Activated naive CD8-positive, alpha-beta T cell (primary cell): Measurements from ENCODE around the gene PRKCZ.

Experiments
- H3K27ac Mint-ChIP-seq: one replicate; pipeline ENCODE4 v1.8.0; 2021; ENCODE audit warnings: mixed read lengths
- H3K27me3 Mint-ChIP-seq: one replicate; pipeline ENCODE4 v1.8.0; 2021; ENCODE audit warnings: mixed read lengths
- H3K36me3 Mint-ChIP-seq: one replicate; pipeline ENCODE4 v1.8.0; 2021; ENCODE audit warnings: mixed read lengths
- H3K4me1 Mint-ChIP-seq: one replicate; pipeline ENCODE4 v1.8.0; 2021; ENCODE audit warnings: low read depth, mixed read lengths
- H3K4me3 Mint-ChIP-seq: one replicate; pipeline ENCODE4 v1.8.0; 2021; ENCODE audit warnings: mild to moderate bottlenecking, mixed read lengths
- H3K9me3 Mint-ChIP-seq: one replicate; pipeline ENCODE4 v1.8.0; 2021; ENCODE audit warnings: low read depth, mixed read lengths

The PRKCZ gene

DNA sequence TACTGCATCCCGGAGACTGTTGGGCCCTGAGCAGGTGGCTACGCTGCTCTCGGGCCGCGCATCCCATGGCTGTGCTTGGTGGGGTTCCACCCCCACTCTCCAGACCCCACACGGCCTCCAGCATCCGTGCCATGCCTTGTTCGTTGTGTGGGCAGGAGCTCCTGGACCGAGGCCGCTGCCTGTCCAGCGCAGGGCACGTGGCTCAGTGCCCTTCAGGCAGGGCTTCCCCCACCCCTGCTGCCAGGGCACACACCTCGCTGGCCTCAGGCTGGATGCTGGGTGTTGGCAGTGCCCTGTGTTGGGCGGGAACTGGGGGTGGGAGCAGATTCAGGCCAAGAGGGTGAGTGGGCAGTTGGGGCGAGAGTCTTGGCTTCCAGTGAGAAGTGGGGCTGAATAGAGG, 9.9 kb downstream of the PRKCZ start:
- Mint-ChIP-seq H3K36me3 (peaks cover 11% of the 10 kb centered on the region), H3K27ac (no peak overlapping the region), H3K27me3 (no peaks in the 10 kb centered on the region), H3K9me3 (no peaks in the 10 kb centered on the region), H3K4me1 (peaks cover 2% of the 10 kb centered on the region), H3K4me3 (no peak overlapping the region)

DNA sequence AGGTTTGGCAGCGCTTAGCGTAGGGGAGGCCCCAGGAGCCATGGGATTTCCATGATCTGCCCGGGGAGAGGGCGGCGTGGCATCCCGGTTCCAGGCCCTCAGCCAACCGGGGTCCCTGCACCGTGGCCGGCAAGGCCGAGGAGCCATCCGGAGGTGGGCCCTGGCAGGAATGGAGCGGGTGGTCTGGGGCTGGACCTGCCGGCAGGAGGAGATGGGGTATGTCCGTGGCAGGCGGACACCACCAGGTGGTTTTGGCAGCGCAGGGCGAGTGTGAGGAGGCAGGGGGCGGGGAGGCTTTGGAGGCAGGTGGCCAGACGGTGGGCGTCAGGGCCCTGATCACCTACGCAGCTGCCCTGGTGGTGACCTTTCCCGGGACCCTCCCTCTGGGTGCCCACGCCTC, 10.3 kb downstream of the PRKCZ start:
- peaks cover 2% of the 10 kb centered on the region for H3K4me1 Mint-ChIP-seq
- H3K27ac Mint-ChIP-seq, result no peak overlapping the region
- H3K36me3 Mint-ChIP-seq, result peaks cover 13% of the 10 kb centered on the region
- no peaks in the 10 kb centered on the region for H3K27me3 Mint-ChIP-seq
- H3K4me3 Mint-ChIP-seq, result no peak overlapping the region
- no peaks in the 10 kb centered on the region for H3K9me3 Mint-ChIP-seq

DNA sequence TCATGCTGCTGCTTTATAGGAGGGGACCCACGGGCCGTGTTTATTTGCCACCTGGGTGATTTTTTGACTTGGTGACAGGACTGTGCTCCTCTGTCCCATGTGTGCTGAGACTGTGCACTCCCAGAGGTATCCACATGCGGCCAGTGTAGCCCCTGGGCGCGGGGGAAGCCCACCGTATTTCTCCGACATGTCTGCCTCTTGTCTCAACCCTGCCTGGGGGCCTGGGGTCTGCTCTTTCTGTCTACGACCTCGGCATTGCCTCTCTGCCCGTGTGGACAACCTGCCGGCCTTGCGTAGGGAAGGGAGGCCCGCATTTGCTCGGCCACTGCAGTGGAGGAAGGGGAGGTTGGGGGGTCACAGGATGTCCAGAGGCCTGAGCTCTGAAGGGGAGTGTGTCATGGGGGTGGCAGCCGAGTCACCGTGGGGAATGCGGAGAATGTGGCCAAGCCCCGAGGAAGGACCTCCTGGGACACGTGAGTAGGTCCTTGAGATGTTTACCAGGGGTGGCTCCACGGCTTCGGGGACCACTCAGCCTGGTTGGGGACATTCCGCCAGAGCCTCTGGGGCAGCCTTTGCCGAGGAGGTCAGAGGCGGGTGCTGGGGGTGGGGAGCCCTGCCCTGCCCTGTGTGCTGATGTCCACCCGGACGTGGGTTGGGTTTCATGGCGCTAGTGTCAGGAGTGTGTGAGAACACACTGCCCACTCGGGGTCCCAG, 11.0 kb downstream of the PRKCZ start:
- peaks cover 3% of the 10 kb centered on the region for H3K4me1 Mint-ChIP-seq
- H3K4me3 Mint-ChIP-seq, result no peak overlapping the region
- H3K27ac Mint-ChIP-seq, result no peak overlapping the region
- no peaks in the 10 kb centered on the region for H3K27me3 Mint-ChIP-seq
- H3K36me3 Mint-ChIP-seq, result peaks cover 18% of the 10 kb centered on the region
- H3K9me3 Mint-ChIP-seq, result no peaks in the 10 kb centered on the region

DNA sequence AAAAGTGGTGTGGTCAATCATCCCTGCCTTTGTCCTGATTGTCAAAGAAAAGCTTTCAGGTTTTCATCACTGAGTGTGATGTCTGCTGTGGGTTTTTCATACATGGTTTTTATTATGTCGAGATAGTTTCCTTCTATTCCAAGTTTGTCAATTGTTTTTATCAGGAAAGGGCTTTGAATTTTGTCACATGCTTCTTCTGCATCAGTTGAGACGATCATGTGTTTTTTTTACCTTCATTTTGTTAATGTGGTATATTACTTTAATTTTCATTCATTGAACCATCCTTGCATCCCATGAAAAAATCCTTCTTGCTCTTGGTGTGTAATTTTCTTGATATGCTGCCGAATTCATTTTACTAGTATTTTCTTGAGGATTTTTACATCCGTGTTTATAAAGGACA, 15.5 kb downstream of the PRKCZ start:
- peaks cover 18% of the 10 kb centered on the region for H3K36me3 Mint-ChIP-seq
- no peak overlapping the region for H3K27ac Mint-ChIP-seq
- no peaks in the 10 kb centered on the region for H3K27me3 Mint-ChIP-seq
- no peak overlapping the region for H3K4me3 Mint-ChIP-seq
- peaks cover 3% of the 10 kb centered on the region for H3K4me1 Mint-ChIP-seq
- H3K9me3 Mint-ChIP-seq, result no peaks in the 10 kb centered on the region

DNA sequence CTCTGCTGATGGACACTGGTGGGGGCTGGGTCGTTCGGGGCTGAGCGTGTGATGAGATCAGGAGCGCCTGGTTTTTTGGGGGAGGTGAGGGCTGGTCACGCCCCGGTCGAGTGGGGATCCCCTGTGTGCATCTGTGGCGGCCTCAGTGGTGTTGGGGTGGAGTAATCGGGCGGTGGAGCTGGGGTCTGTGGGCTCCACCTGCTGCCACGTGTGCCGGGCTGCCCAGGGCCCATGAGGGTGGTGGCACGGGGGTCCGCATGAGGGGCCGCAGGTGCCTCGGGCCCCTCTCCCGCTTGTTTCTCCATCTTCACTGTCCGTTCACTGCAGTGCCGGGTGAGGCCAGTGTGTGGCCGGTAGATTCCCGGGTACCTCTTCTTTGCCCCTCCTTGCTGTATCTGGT, 17.2 kb downstream of the PRKCZ start:
- no peak overlapping the region for H3K4me3 Mint-ChIP-seq
- H3K9me3 Mint-ChIP-seq, result no peaks in the 10 kb centered on the region
- H3K4me1 Mint-ChIP-seq, result peaks cover 3% of the 10 kb centered on the region
- no peak overlapping the region for H3K27ac Mint-ChIP-seq
- H3K36me3 Mint-ChIP-seq, result peaks cover 15% of the 10 kb centered on the region
- H3K27me3 Mint-ChIP-seq, result no peaks in the 10 kb centered on the region

DNA sequence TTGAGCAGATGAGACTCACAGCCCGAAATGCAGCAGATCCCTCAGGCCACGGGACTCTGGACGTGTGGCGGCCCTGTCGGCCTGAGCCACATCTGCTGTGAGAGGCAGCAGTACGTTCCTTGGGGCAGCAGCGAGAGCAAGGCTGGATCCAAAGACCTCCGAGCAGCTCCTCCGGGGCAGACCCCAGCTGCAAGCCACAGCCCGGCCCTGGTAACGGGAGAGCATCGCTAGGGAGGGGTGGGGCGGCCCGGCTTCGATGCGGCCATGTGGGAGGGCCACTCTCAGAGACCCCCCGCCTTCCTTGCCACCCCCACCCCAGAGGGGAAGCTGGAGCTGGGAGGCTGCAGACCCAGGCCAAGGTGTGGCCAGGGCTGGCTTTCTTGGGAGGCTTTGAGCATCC, 17.8 kb downstream of the PRKCZ start:
- H3K27me3 Mint-ChIP-seq, result no peaks in the 10 kb centered on the region
- peaks cover 15% of the 10 kb centered on the region for H3K36me3 Mint-ChIP-seq
- H3K27ac Mint-ChIP-seq, result no peak overlapping the region
- no peak overlapping the region for H3K4me3 Mint-ChIP-seq
- H3K4me1 Mint-ChIP-seq, result peaks cover 3% of the 10 kb centered on the region
- H3K9me3 Mint-ChIP-seq, result no peaks in the 10 kb centered on the region

DNA sequence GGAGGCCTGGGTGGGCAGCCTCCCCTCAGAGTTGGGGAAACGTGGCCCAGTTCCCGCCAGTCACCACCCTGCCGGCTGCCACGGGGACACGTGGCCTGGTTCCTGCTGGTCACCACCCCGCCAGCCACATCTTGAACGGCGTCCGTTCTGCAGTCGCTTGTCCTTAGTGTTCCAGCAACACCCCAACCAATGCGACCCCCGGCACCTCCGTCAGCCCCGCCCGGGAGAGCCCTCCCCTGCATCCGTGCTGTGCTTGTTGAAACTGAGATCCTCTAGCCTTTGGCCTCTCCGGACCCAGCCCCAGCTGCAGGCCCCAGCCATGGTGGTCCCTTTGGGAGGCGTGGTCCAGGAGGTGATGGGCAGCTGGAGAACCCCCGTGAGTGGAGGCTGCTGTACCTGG, 18.7 kb downstream of the PRKCZ start:
- Mint-ChIP-seq H3K9me3 (no peaks in the 10 kb centered on the region), H3K4me3 (no peak overlapping the region), H3K4me1 (peaks cover 3% of the 10 kb centered on the region), H3K36me3 (peaks cover 14% of the 10 kb centered on the region), H3K27ac (no peak overlapping the region), H3K27me3 (no peaks in the 10 kb centered on the region)

DNA sequence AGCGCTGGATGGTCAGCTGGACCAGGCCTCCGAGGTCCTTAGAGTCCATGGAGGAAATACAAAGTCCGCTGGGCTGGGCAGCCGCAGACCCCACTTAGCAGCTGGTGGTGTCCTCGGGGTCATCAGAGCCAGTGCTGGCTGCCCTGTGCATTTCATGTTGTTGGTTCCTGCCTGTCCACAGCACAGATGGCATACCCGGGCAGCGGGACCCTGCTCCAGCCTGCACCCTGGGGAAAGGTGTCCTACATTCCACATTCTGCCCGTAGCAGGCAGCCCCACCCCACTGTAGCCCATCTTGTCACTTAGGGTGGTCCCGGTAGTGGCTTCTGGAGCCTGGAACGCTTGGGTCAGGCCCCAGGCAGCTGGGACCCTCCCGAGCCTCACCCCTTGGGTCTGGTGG, 19.8 kb downstream of the PRKCZ start:
- peaks cover 2% of the 10 kb centered on the region for H3K4me1 Mint-ChIP-seq

DNA sequence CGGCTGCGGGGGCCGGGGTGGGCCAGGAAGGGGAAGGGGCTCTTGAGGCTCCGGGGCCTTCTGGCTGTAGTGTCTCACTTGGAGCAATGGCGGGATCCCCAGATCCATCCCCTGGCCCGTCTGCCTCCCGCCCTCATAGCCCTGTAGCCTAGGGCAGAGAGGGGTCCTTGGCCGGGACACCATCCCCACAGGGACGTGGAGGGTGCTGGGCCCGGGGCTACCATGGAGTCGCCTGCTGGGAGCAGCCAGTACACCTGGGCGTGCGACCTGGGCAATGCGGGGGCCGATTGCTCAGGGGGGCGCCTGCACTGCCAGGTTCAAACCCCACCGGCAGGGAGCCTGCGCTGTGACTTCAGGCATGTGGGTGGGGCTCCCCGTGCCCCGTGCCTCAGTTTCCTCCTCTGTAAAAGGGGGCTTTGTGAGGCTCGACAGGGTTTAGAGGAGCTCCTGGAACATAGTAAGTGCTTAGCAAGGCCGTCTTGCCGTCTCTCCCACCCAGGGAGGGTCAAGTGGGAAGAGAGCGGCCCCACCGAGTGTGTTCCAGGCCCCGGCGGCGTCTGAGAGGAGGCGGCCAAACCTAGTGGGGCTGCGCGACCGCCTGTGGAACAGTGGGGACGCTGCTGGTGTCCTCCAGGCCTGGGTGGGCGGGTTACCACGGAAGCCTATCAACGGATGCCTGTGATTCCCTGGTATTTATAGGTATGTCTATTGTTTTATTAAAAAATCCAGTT, 20.8 kb downstream of the PRKCZ start:
- H3K27ac Mint-ChIP-seq, result no peak overlapping the region
- H3K4me1 Mint-ChIP-seq, result no peaks in the 10 kb centered on the region
- peaks cover under 1% of the 10 kb centered on the region for H3K36me3 Mint-ChIP-seq
- no peaks in the 10 kb centered on the region for H3K9me3 Mint-ChIP-seq
- H3K4me3 Mint-ChIP-seq, result no peak overlapping the region
- no peaks in the 10 kb centered on the region for H3K27me3 Mint-ChIP-seq

More for the DNA sequence above, 19.8 kb downstream of the PRKCZ start:
- Mint-ChIP-seq H3K9me3 (no peaks in the 10 kb centered on the region), H3K27ac (no peak overlapping the region), H3K27me3 (no peaks in the 10 kb centered on the region), H3K4me3 (no peak overlapping the region), H3K36me3 (peaks cover 7% of the 10 kb centered on the region)

DNA sequence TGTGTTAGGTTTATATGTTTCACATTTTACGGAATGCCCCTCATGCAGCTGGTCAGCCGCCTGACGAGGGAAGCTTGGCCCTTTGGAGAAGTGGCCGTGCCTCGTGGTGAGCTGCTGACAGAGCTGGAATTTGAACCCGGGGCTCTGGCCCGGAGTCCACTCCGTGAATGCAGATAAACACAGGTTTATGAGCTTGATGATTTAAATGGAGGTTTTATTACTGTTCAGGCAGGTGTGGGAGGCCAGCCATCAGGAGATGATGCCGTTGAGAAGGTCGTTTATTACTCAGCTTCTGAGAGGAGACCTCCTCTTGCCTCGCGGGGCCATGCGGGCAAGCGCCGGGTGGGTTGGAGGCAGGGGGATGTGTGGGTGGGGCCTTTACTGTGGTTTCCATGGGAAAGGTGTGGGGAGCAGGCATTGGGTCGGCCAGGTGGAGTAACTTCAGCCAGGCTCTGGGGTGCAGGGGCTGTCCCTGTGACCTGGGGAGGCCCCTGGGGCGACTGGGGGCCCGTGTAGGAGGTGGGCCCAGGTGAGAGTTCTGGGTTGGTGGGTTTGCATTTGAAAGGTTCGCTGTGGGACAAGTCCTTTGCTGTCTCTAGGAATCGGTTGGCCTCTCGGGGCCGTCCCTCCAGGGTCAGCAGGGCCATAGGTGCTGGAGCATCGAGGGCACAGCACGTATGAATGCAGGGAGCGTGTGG, 22.0 kb downstream of the PRKCZ start:
- Mint-ChIP-seq H3K27ac (no peak overlapping the region), H3K27me3 (no peaks in the 10 kb centered on the region), H3K4me3 (no peak overlapping the region), H3K9me3 (no peaks in the 10 kb centered on the region), H3K4me1 (no peaks in the 10 kb centered on the region), H3K36me3 (peaks cover 6% of the 10 kb centered on the region)

DNA sequence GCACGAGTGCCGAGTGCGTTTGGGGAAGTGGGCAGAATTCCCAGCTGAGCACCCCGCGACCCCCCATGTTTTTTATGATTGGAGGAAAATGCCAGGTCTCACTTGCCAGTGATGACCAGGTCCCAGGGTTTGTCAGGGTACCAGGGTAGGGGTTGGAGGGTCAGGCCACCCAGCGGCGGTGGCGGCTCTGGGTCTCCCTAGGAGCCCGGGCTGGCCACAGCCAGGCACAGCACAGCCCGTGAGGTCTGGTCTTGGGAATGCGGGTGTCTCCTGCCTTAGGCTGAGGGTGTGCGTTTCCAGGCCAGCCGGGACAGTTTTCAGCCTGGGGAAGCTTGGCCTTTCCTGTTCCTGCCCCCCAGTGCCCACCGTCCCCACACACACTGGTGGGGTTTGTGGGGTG, 22.7 kb downstream of the PRKCZ start:
- Mint-ChIP-seq H3K9me3 (peaks cover 4% of the 10 kb centered on the region), H3K27me3 (no peaks in the 10 kb centered on the region), H3K36me3 (peaks cover 12% of the 10 kb centered on the region), H3K4me1 (no peaks in the 10 kb centered on the region), H3K4me3 (no peak overlapping the region), H3K27ac (no peak overlapping the region)

DNA sequence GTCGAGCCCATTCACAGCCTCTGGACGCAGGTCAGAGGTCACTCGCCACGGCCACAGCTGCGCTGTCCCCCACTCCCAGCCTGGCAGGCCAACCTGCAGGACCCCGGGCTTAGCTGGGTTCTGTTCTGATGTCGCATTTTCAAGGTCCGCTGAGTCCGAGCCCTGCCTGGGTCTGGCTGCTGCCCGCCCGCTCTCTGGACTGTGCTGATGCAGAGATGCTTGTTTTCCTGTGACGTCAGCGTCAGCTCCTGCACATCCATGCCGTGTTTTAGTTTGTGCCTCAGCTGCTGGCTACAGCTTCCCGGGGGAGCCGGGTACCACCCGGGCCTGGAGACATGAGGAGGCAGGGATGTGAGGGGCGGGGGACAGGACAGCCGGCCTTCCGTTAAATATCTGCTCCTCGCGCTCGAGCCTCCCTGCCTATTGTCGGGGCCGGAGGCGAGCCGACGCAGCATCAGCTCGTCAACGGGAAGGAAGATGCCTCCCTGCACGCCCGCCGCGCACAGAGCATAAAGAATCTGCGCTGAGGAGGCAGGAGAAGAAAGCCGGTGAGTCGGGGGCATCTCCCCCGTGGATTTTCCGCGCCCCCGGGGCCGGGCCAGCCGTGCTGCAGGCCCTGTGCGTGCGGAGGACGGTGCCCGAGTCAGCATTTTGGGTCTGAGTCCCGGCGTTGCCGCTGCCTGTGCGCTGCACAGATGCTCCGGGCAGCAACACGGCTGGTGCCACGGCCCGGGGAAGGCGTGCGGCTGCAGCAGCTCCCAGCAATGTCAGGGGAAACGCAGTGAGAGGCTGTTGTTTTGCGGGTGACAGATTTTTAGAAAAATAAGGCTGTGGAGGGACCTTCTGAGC, 23.4 kb downstream of the PRKCZ start:
- peaks cover 18% of the 10 kb centered on the region for H3K36me3 Mint-ChIP-seq
- H3K27ac Mint-ChIP-seq, result no peak overlapping the region
- H3K4me1 Mint-ChIP-seq, result no peaks in the 10 kb centered on the region
- no peak overlapping the region for H3K4me3 Mint-ChIP-seq
- H3K27me3 Mint-ChIP-seq, result no peaks in the 10 kb centered on the region
- peaks cover 4% of the 10 kb centered on the region for H3K9me3 Mint-ChIP-seq

DNA sequence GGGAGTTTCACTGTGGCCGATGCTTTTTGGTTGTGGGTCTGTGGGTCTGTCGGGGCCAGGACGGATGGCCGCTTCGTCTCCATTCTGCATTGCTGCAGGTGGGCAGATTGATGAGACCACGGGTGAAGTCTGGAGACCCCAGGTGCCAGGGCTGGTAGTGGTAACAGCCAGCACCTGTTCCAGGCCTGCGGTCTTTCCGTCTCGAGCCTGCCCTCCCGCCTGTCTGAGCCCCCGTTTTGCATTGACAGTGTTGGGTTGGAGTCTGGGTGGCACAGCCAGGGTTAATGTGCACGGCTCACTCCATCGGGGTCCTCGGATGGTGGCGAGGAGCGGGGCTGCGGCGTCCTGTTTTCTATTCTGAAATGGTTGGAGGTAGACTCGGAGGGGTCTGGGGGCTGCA, 24.2 kb downstream of the PRKCZ start:
- Mint-ChIP-seq H3K4me1 (no peaks in the 10 kb centered on the region), H3K27me3 (no peaks in the 10 kb centered on the region), H3K9me3 (peaks cover 4% of the 10 kb centered on the region), H3K36me3 (peaks cover 19% of the 10 kb centered on the region), H3K27ac (no peak overlapping the region), H3K4me3 (no peak overlapping the region)

DNA sequence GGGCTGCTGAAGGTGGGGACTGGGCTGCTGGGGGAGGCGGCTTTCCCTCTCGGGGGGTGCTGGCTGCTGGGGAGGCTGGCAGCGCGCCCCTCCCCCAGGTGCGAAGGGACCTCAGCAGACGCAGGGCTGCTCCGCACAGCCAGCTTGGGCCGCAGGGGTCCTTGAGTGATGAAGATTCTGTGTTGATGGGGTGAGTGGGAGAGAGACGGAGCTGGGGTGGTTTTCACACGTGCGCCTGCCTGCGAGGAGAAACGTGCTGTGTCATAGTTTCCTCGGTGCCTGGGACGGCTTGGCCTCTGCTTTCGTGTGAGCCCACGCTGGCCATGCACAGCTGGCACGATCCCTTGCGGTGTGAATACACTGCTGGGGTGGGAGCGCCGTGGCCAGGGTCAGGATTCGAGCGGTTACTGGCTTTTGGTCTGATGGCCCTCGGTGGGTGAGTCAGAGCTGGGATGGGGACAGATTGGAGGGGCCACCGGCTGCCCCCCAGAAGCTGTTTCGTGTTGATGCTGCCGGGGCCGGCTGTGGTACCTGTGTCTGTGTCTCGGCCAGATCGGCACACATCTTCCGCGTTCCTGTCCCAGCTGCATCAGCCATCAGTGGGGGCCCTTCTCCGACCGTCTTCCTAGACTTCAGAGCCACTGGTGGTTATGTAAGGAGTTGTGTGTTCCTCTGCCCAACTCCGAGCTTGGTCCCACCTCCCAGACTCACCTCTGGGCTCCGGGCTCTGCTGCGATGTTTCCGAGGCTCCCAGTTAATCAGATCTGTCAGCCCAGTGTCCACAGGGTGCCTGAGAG, 24.9 kb downstream of the PRKCZ start:
- Mint-ChIP-seq H3K27ac (no peak overlapping the region), H3K4me1 (no peaks in the 10 kb centered on the region), H3K27me3 (no peaks in the 10 kb centered on the region), H3K36me3 (peaks cover 21% of the 10 kb centered on the region), H3K4me3 (no peak overlapping the region), H3K9me3 (peaks cover 4% of the 10 kb centered on the region)
